Ovary (tissue), 3 donors: ENCODE results near the gene GTF3C2.

Source experiments
- CTCF ChIP-seq, 3 donors: fragments of 450-650 bp in 2 of 3; fragments of 200-600 bp in 1 of 3; IDR thresholded peaks; one replicate each; pipeline versions ENCODE4 v1.5.1 to v1.8.0; 2016 to 2022; ENCODE audit warnings: antibody characterized with exemption in 3 of 3, mild to moderate bottlenecking in 1 of 3
- EP300 ChIP-seq: sonication (generic); formaldehyde crosslinking; IDR thresholded peaks from one replicate; pipeline ENCODE4 v1.6.1; 2017; ENCODE audit warnings: antibody characterized with exemption
- POLR2A ChIP-seq: fragments of 450-650 bp; IDR thresholded peaks from one replicate; pipeline ENCODE4 v1.6.1; 2017; ENCODE audit warnings: antibody characterized with exemption, mild to moderate bottlenecking, moderate library complexity
- donor health status: DM: no; HTN: no; CAD: no.

DNA sequence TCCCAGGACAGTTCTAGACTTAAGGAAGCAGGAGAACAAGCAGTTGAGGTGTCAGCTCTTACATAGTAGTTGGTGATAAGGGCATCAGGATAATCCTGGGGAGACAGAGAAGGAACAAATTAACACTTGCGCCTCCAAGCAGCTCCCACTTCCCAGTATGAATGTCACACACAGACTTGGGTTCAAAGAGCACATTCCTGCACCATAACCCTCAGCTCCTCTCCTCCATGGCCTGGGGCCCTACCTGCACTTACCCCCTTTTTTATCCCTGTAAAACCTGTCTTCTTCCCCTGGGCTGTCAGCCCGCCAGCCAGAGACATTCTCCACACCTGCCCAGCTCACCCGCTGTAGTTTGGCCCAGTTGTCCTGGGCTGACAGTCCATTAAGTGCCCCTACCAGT, 44.4 kb downstream of the GTF3C2 start:
- no peak for TF ChIP-seq CTCF (IDR thresholded peaks at IDR 0.05)
- no peak for TF ChIP-seq EP300
- no peak for TF ChIP-seq POLR2A
